Keratinocyte (primary cell): ENCODE results near the gene AHCY. TPM values are rescaled to one million over a fixed set of nuclear protein-coding genes. Genes with fewer than 3 reads are reported as not detected.

Source experiments
- DNase-seq: peaks from one replicate; pipeline ENCODE4 v3.0.0-alpha.2; 2011; ENCODE audit warnings: low read depth, missing footprints, low spot score
- FAIRE-seq: peaks from 2 replicates; lab custom pipeline; 2011; peaks lifted over from hg19 to GRCh38; lab: Jason Lieb, UNC
- H2AFZ ChIP-seq: 2 replicates; pipeline ENCODE4 v1.6.0; 2012; ENCODE audit warnings: low read length, control low read depth, inconsistent platforms; ENCODE audit not compliant: control insufficient read depth
- H3K27ac ChIP-seq: 2 replicates; pipeline ENCODE4 v1.5.1; 2011; ENCODE audit warnings: low read length; ENCODE audit not compliant: control insufficient read depth, insufficient read depth
- H3K27me3 ChIP-seq: 3 replicates; pipeline ENCODE4 v1.6.0; 2011; ENCODE audit warnings: low read length; ENCODE audit not compliant: control insufficient read depth, insufficient read depth; ENCODE audit errors: extremely low read depth
- H3K36me3 ChIP-seq, 2 experiments: 2 replicates in 1 of 2; 3 replicates in 1 of 2; pipeline ENCODE4 v1.5.1; 2011; ENCODE audit warnings: low read length in 2 of 2, mild to moderate bottlenecking in 1 of 2; ENCODE audit not compliant: control insufficient read depth in 2 of 2, insufficient read depth in 2 of 2; ENCODE audit errors: extremely low read depth in 1 of 2
- H3K4me1 ChIP-seq: 3 replicates; pipeline ENCODE4 v1.5.1; 2011; ENCODE audit warnings: low read length; ENCODE audit not compliant: control insufficient read depth, insufficient read depth; ENCODE audit errors: extremely low read depth
- H3K4me2 ChIP-seq: 3 replicates; pipeline ENCODE4 v1.6.0; 2011; ENCODE audit warnings: low read depth, low read length; ENCODE audit not compliant: control insufficient read depth, insufficient read depth; ENCODE audit errors: extremely low read depth
- H3K4me3 ChIP-seq, 3 experiments: fragments of 200-600 bp in 1 of 3; sonication (generic) in 1 of 3; 2 replicates in 2 of 3; 3 replicates in 1 of 3; pipeline ENCODE4 v1.5.1; 2011 to 2016; ENCODE audit warnings: low read length in 3 of 3, mild to moderate bottlenecking in 3 of 3, control low read depth in 2 of 3, inconsistent platforms in 1 of 3, low read depth in 1 of 3, mixed read lengths in 1 of 3, mixed run types in 1 of 3, moderate library complexity in 1 of 3; ENCODE audit not compliant: control insufficient read depth in 2 of 3, insufficient read depth in 2 of 3; ENCODE audit errors: extremely low read depth in 1 of 3
- H3K79me2 ChIP-seq: 2 replicates; pipeline ENCODE4 v1.6.0; 2012; ENCODE audit warnings: low read length; ENCODE audit not compliant: control insufficient read depth, insufficient read depth
- H3K9ac ChIP-seq: 3 replicates; pipeline ENCODE4 v1.6.0; 2011; ENCODE audit warnings: low read length; ENCODE audit not compliant: control insufficient read depth, insufficient read depth; ENCODE audit errors: extremely low read depth
- H3K9me1 ChIP-seq: 3 replicates; pipeline ENCODE4 v1.6.0; 2011; ENCODE audit warnings: low read length; ENCODE audit not compliant: control insufficient read depth, insufficient read depth; ENCODE audit errors: extremely low read depth
- H3K9me3 ChIP-seq: 2 replicates; pipeline ENCODE4 v1.5.1; 2012; ENCODE audit warnings: low read depth, low read length; ENCODE audit not compliant: control insufficient read depth
- H4K20me1 ChIP-seq: 3 replicates; pipeline ENCODE4 v1.6.0; 2011; ENCODE audit warnings: low read length; ENCODE audit not compliant: control insufficient read depth, insufficient read depth; ENCODE audit errors: extremely low read depth
- EZH2 ChIP-seq: IDR thresholded peaks from one replicate; pipeline ENCODE4 v1.6.1; 2012; ENCODE audit warnings: inconsistent platforms, mild to moderate bottlenecking, low read length, moderate library complexity
- dilution Hi-C: fragments of 300-500 bp; cut with MboI; formaldehyde crosslinking; loops from one replicate; pipeline ENCODE4 v1.7.0; 2020; ENCODE audit warnings: low sequenced_read_pairs; ENCODE audit not compliant: extremely low pct_ligation_motif_present
- polyA plus RNA-seq, 5 experiments: library from polyadenylated mRNA; depleted of rRNA in 3 of 5; stranded (reverse) in 3 of 5; stranded (forward) in 1 of 5; unstranded in 1 of 5; fragments of >200 nt; gene quantifications; 1 replicate in 1 of 5; 2 replicates in 3 of 5; 3 replicates in 1 of 5; pipeline versions ENCODE4 v1.2.1 to v1.2.3, GENCODE V29; 2011 to 2012; ENCODE audit warnings: missing spikeins in 2 of 5, low read depth in 1 of 5, low replicate concordance in 1 of 5
- TF ChIP-seq, protein P1 (sequence below), 3 experiments: IDR thresholded peaks in 1 of 3; conservative IDR thresholded peaks in 1 of 3; optimal IDR thresholded peaks in 1 of 3; 2 replicates in 2 of 3; 3 replicates in 1 of 3; pipeline versions ENCODE3 to v1.5.1; 2011; ENCODE audit warnings: low read length in 3 of 3, mild to moderate bottlenecking in 3 of 3, moderate library complexity in 2 of 3, control low read depth in 1 of 3, inconsistent platforms in 1 of 3; ENCODE audit not compliant: insufficient read depth in 2 of 3; ENCODE audit errors: extremely low read depth in 1 of 3

AHCY gene
- polyA plus RNA-seq, 1 donor (not counting 4 experiments of a cell fraction or from before 2014, with no cell fraction given) = 320 TPM

- peaks cover 50 to 62% of the 10 kb centered on the region in 2 experiments for H3K36me3 ChIP-seq
- no peak overlapping the region for H3K4me2 ChIP-seq
- H3K4me1 ChIP-seq = peaks cover 16% of the 10 kb centered on the region
- no peaks in the 10 kb centered on the region for H3K9me1 ChIP-seq
- no peak overlapping the region for H2AFZ ChIP-seq
- H3K79me2 ChIP-seq = peaks cover 81% of the 10 kb centered on the region
- H3K27ac ChIP-seq = no peak overlapping the region
- FAIRE-seq (no peak), DNase-seq (no peak)
- H3K27me3 ChIP-seq = no peaks in the 10 kb centered on the region
- TF ChIP-seq, protein P1, sequence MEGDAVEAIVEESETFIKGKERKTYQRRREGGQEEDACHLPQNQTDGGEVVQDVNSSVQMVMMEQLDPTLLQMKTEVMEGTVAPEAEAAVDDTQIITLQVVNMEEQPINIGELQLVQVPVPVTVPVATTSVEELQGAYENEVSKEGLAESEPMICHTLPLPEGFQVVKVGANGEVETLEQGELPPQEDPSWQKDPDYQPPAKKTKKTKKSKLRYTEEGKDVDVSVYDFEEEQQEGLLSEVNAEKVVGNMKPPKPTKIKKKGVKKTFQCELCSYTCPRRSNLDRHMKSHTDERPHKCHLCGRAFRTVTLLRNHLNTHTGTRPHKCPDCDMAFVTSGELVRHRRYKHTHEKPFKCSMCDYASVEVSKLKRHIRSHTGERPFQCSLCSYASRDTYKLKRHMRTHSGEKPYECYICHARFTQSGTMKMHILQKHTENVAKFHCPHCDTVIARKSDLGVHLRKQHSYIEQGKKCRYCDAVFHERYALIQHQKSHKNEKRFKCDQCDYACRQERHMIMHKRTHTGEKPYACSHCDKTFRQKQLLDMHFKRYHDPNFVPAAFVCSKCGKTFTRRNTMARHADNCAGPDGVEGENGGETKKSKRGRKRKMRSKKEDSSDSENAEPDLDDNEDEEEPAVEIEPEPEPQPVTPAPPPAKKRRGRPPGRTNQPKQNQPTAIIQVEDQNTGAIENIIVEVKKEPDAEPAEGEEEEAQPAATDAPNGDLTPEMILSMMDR (optimal IDR thresholded peaks at IDR 0.05 in 1 of 3, IDR thresholded peaks at IDR 0.05 in 1 of 3, conservative IDR thresholded peaks at IDR 0.05 in 1 of 3; ENCODE audit: extremely low read depth in 1 of 3, insufficient read depth in 2 of 3, low read length in 3 of 3) = no peak
- TF ChIP-seq EZH2 = no peak
- H4K20me1 ChIP-seq = peaks cover 46% of the 10 kb centered on the region
- dilution Hi-C loops = no loop called here
- H3K9ac ChIP-seq = no peak overlapping the region
- H3K4me3 ChIP-seq = no peak overlapping the region
- no peaks in the 10 kb centered on the region for H3K9me3 ChIP-seq
Observed at GRCh38 chr20:34296468-34296867, 6.7 kb downstream of the AHCY start.

DNA sequence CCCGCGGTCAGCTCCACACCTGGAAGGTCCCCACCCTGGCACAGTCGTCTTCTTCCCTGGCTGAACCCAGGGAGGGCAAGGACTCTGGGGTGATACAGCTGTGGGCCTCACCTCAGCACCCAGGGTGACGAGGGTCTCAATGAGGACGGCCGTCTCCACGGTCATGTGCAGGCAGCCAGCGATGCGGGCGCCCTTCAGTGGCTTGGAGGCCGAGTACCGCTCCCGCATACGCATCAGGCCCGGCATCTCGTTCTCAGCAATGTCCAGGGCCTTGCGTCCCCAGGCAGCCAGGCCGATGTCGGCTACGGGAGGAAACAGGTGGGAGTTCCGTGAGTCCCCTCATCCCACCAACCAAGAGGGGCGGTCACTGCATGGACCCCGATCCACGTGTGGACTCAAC is 7.9 kb downstream of the AHCY start:
- Histone ChIP-seq H3K4me3 (no peak overlapping the region), H3K9ac (no peak overlapping the region), H3K79me2 (peaks cover 72% of the 10 kb centered on the region), H4K20me1 (peaks cover 38% of the 10 kb centered on the region), H3K4me2 (no peak overlapping the region), H3K9me1 (no peaks in the 10 kb centered on the region), H2AFZ (no peak overlapping the region), H3K36me3 (peaks cover 58 to 65% of the 10 kb centered on the region in 2 experiments), H3K9me3 (no peaks in the 10 kb centered on the region), H3K27me3 (no peaks in the 10 kb centered on the region), H3K27ac (no peak overlapping the region), H3K4me1 (peaks cover 4% of the 10 kb centered on the region)
- TF ChIP-seq, protein P1 (optimal IDR thresholded peaks at IDR 0.05 in 1 of 3, IDR thresholded peaks at IDR 0.05 in 1 of 3, conservative IDR thresholded peaks at IDR 0.05 in 1 of 3; ENCODE audit: extremely low read depth in 1 of 3, insufficient read depth in 2 of 3, low read length in 3 of 3) = no peak
- no peak for TF ChIP-seq EZH2
- DNase-seq (no peak), FAIRE-seq (no peak)
- dilution Hi-C loops = no loop called here
